Neural cell (in vitro differentiated cells): ENCODE data around the gene ATL2. TPM values are rescaled to one million over a fixed set of nuclear protein-coding genes. Genes with fewer than 3 reads are reported as not detected.

Experiments used
- H2AFZ ChIP-seq: fragments of 200-600, 300-800 bp; sonication (generic), shearing (Covaris generic); 2 replicates; pipeline ENCODE4 v1.6.0; 2014; ENCODE audit warnings: low read depth, mild to moderate bottlenecking, antibody characterized with exemption, low read length, moderate library complexity
- H3F3A ChIP-seq: fragments of 200-600 bp; shearing (Covaris generic); 2 replicates; pipeline ENCODE4 v1.6.1; 2016; ENCODE audit warnings: mild to moderate bottlenecking, moderate library complexity, mixed read lengths, antibody characterized with exemption, low read length; ENCODE audit not compliant: insufficient read depth, poor library complexity, severe bottlenecking
- H3K27ac ChIP-seq: fragments of 200-600, 300-800 bp; sonication (generic), shearing (Covaris generic); 2 replicates; pipeline ENCODE4 v1.5.1; 2014; ENCODE audit warnings: mild to moderate bottlenecking, low read length, moderate library complexity
- H3K27me3 ChIP-seq: fragments of 300-800, 200-600 bp; sonication (generic), shearing (Covaris generic); 2 replicates; pipeline ENCODE4 v1.6.0; 2014; ENCODE audit warnings: mild to moderate bottlenecking, low read depth, low read length, moderate library complexity; ENCODE audit not compliant: insufficient read depth
- H3K36me3 ChIP-seq: fragments of 300-800, 200-600 bp; sonication (generic), shearing (Covaris generic); 2 replicates; pipeline ENCODE4 v1.5.1; 2014; ENCODE audit warnings: mild to moderate bottlenecking, antibody characterized with exemption, low read length, moderate library complexity; ENCODE audit not compliant: insufficient read depth
- H3K4me2 ChIP-seq: fragments of 300-800, 200-600 bp; sonication (generic), shearing (Covaris generic); 2 replicates; pipeline ENCODE4 v1.6.0; 2014; ENCODE audit warnings: mild to moderate bottlenecking, low read length
- H3K4me3 ChIP-seq: fragments of 300-800, 200-600 bp; sonication (generic), shearing (Covaris generic); 2 replicates; pipeline ENCODE4 v1.5.1; 2014; ENCODE audit warnings: mild to moderate bottlenecking, low read length, moderate library complexity
- H3K79me2 ChIP-seq: fragments of 200-600 bp; shearing (Covaris generic); replicated peaks from 2 replicates; pipeline ENCODE4 v1.6.0; 2014; ENCODE audit warnings: mild to moderate bottlenecking, low read length, moderate library complexity; ENCODE audit not compliant: insufficient read depth
- H3K9ac ChIP-seq: fragments of 300-800, 200-600 bp; sonication (generic), shearing (Covaris generic); 2 replicates; pipeline ENCODE4 v1.6.1; 2016; ENCODE audit warnings: mild to moderate bottlenecking, low read length, mixed read lengths
- H3K9me2 ChIP-seq: fragments of 200-600 bp; shearing (Covaris generic); 2 replicates; pipeline ENCODE4 v1.6.1; 2016; ENCODE audit warnings: mild to moderate bottlenecking, low read length, mixed read lengths; ENCODE audit not compliant: insufficient read depth
- H3K9me3 ChIP-seq: fragments of 200-600, 300-800 bp; sonication (generic), shearing (Covaris generic); 2 replicates; pipeline ENCODE4 v1.6.1; 2016; ENCODE audit warnings: mild to moderate bottlenecking, mixed run types, low read length, moderate library complexity, mixed read lengths
- H4K20me1 ChIP-seq: fragments of 200-600 bp; shearing (Covaris generic); 2 replicates; pipeline ENCODE4 v1.6.1; 2016; ENCODE audit warnings: mild to moderate bottlenecking, mixed run types; ENCODE audit not compliant: insufficient read depth
- CTCF ChIP-seq: fragments of 450-650 bp; IDR thresholded peaks from 2 replicates; pipeline ENCODE4 v1.5.1; 2014; ENCODE audit warnings: antibody characterized with exemption, mild to moderate bottlenecking, moderate library complexity; ENCODE audit not compliant: poor library complexity, severe bottlenecking
- EP300 ChIP-seq: fragments of 450-650 bp; conservative IDR thresholded peaks from 2 replicates; pipeline ENCODE4 v1.6.1; 2014; ENCODE audit warnings: antibody characterized with exemption, mild to moderate bottlenecking, moderate library complexity; ENCODE audit not compliant: poor library complexity, severe bottlenecking
- EZH2 ChIP-seq: fragments of 200-600, 300-800 bp; shearing (Covaris generic), sonication (generic); IDR thresholded peaks from 2 replicates; pipeline ENCODE4 v1.6.1; 2014; ENCODE audit warnings: antibody characterized with exemption, low read length, borderline replicate concordance, mild to moderate bottlenecking; ENCODE audit not compliant: insufficient read depth, poor library complexity, severe bottlenecking
- MXI1 ChIP-seq: fragments of 450-650 bp; conservative IDR thresholded peaks from 2 replicates; pipeline ENCODE4 v1.6.1; 2014; ENCODE audit warnings: antibody characterized with exemption, mild to moderate bottlenecking; ENCODE audit not compliant: poor library complexity, severe bottlenecking
- POLR2AphosphoS5 ChIP-seq: IDR thresholded peaks from 2 replicates; pipeline ENCODE4 v1.6.1; 2012
- RAD21 ChIP-seq: fragments of 450-650 bp; conservative IDR thresholded peaks from 2 replicates; pipeline ENCODE4 v1.6.1; 2014; ENCODE audit warnings: antibody characterized with exemption, mild to moderate bottlenecking, moderate library complexity
- REST ChIP-seq: IDR thresholded peaks from 2 replicates; pipeline ENCODE4 v1.6.1; 2012; ENCODE audit warnings: borderline replicate concordance
- SMC3 ChIP-seq: fragments of 450-650 bp; conservative IDR thresholded peaks from 2 replicates; pipeline ENCODE4 v1.6.1; 2014; ENCODE audit warnings: antibody characterized with exemption, mild to moderate bottlenecking, moderate library complexity; ENCODE audit not compliant: poor library complexity
- TAF1 ChIP-seq: IDR thresholded peaks from 2 replicates; pipeline ENCODE4 v1.6.1; 2012; ENCODE audit warnings: low read depth
- polyA plus RNA-seq: library from polyadenylated mRNA; depleted of rRNA; stranded (reverse); fragments of >200 nt; gene quantifications from 2 replicates; pipeline ENCODE4 v1.2.3, GENCODE V29; 2014

ATL2 gene
- polyA plus RNA-seq, 1 donor from 2014 or later, result 66.8 TPM

- TF ChIP-seq REST (no peak), TAF1 (no peak), CTCF (no peak), SMC3 (no peak), MXI1 (no peak), EZH2 (no peak), POLR2AphosphoS5 (no peak), RAD21 (no peak), EP300 (no peak)
- Histone ChIP-seq H3K4me2 (no peak overlapping the region), H2AFZ (no peak overlapping the region), H3K9me3 (no peaks in the 10 kb centered on the region), H3K9ac (no peak overlapping the region), H3K9me2 (no peaks in the 10 kb centered on the region), H3K27me3 (no peaks in the 10 kb centered on the region), H3K27ac (no peak overlapping the region), H4K20me1 (no peaks in the 10 kb centered on the region), H3K4me3 (no peak overlapping the region), H3F3A (no peaks in the 10 kb centered on the region), H3K79me2 (no peaks in the 10 kb centered on the region), H3K36me3 (no peaks in the 10 kb centered on the region)
Observed at GRCh38 chr2:38268691-38269327, 108.3 kb downstream of the ATL2 start.

- Histone ChIP-seq H3K27ac (no peak overlapping the region), H3K4me2 (no peak overlapping the region), H3K79me2 (no peaks in the 10 kb centered on the region), H4K20me1 (no peaks in the 10 kb centered on the region), H3F3A (no peaks in the 10 kb centered on the region), H3K9me2 (no peaks in the 10 kb centered on the region), H3K4me3 (no peak overlapping the region), H3K27me3 (no peaks in the 10 kb centered on the region), H3K9me3 (no peaks in the 10 kb centered on the region), H3K9ac (no peak overlapping the region), H3K36me3 (no peaks in the 10 kb centered on the region), H2AFZ (no peak overlapping the region)
- TF ChIP-seq EZH2, result no peak
- no peak for TF ChIP-seq CTCF
- no peak for TF ChIP-seq REST
- TF ChIP-seq EP300, result no peak
- no peak for TF ChIP-seq SMC3
- no peak for TF ChIP-seq RAD21
Observed at GRCh38 chr2:38268001-38268400, 109.1 kb downstream of the ATL2 start.
